PC-9 (cell line): Measurements from ENCODE around the gene BUB1B. TPM values are rescaled to one million over a fixed set of nuclear protein-coding genes. Genes with fewer than 3 reads are reported as not detected.

Experiments used
- BruUV-seq: library from RNA; stranded (reverse); fragments of 400-500 nt; replicated peaks from 2 replicates; lab custom pipeline; 2021; lab: Mats Ljungman, UMichigan
- CTCF ChIA-PET: fragments of 300-600 bp; sonication (Branson Sonifier 250); formaldehyde crosslinking; loops from one replicate; lab custom pipeline; 2022; ENCODE audit warnings: antibody characterized with exemption; lab: Charles Lee
- POLR2A ChIA-PET: fragments of 300-600 bp; sonication (Branson Sonifier 250); formaldehyde crosslinking; loops from one replicate; lab custom pipeline; 2022; ENCODE audit warnings: antibody characterized with exemption; ENCODE audit not compliant: unreplicated experiment; lab: Charles Lee
- DNase-seq, 2 experiments: peaks; one replicate each; pipeline versions ENCODE4 v3.0.0 to v3.0.0-alpha.2; 2015 to 2022; ENCODE audit warnings: mixed read lengths in 1 of 2
- H2AFZ ChIP-seq: fragments of 200-600 bp; sonication (generic); 2 replicates; pipeline ENCODE4 v1.8.1; 2017; ENCODE audit warnings: antibody characterized with exemption
- H3F3A ChIP-seq: fragments of 200-600 bp; sonication (generic); 2 replicates; pipeline ENCODE4 v1.8.1; 2017; ENCODE audit warnings: antibody characterized with exemption, mild to moderate bottlenecking, low read depth; ENCODE audit not compliant: insufficient read depth
- H3K27ac ChIP-seq: fragments of 200-600 bp; sonication (generic); 2 replicates; pipeline ENCODE4 v1.6.1; 2016; ENCODE audit warnings: mixed run types
- H3K27me3 ChIP-seq: fragments of 200-600 bp; sonication (generic); 2 replicates; pipeline ENCODE4 v1.6.1; 2016; ENCODE audit warnings: low read depth, mixed run types; ENCODE audit not compliant: insufficient read depth
- H3K36me3 ChIP-seq: fragments of 200-600 bp; sonication (generic); 2 replicates; pipeline ENCODE4 v1.6.1; 2016; ENCODE audit warnings: low read depth, mixed run types
- H3K4me1 ChIP-seq: fragments of 200-600 bp; sonication (generic); replicated peaks from 2 replicates; pipeline ENCODE4 v1.6.1; 2016; ENCODE audit warnings: mixed run types; ENCODE audit not compliant: insufficient read depth
- H3K4me2 ChIP-seq: fragments of 200-600 bp; sonication (generic); 2 replicates; pipeline ENCODE4 v1.6.1; 2017; ENCODE audit warnings: mixed run types
- H3K4me3 ChIP-seq: fragments of 200-600 bp; sonication (generic); 2 replicates; pipeline ENCODE4 v1.6.1; 2016; ENCODE audit warnings: mixed run types
- H3K79me2 ChIP-seq: fragments of 200-600 bp; sonication (generic); 2 replicates; pipeline ENCODE4 v1.6.1; 2017; ENCODE audit warnings: low read depth, mixed run types
- H3K9me2 ChIP-seq: fragments of 200-600 bp; sonication (generic); 2 replicates; pipeline ENCODE4 v1.8.1; 2017; ENCODE audit warnings: mild to moderate bottlenecking; ENCODE audit not compliant: insufficient read depth
- H3K9me3 ChIP-seq: fragments of 200-600 bp; sonication (generic); 2 replicates; pipeline ENCODE4 v1.8.1; 2016; ENCODE audit warnings: low read depth; ENCODE audit not compliant: insufficient read depth
- H4K20me1 ChIP-seq: fragments of 200-600 bp; sonication (generic); 2 replicates; pipeline ENCODE4 v1.8.1; 2017; ENCODE audit not compliant: insufficient read depth
- CTCF ChIP-seq: fragments of 200-600 bp; sonication (generic); conservative IDR thresholded peaks from 2 replicates; pipeline ENCODE4 v1.6.1; 2017; ENCODE audit warnings: mixed run types, antibody characterized with exemption, mild to moderate bottlenecking, moderate library complexity
- EZH2 ChIP-seq: fragments of 200-600 bp; sonication (generic); IDR thresholded peaks from 2 replicates; pipeline ENCODE4 v1.8.0; 2017; ENCODE audit warnings: antibody characterized with exemption, low read depth
- intact Hi-C: fragments of 100-400 bp; cut with micrococcal nuclease; formaldehyde crosslinking; loops from one replicate; pipeline ENCODE4 v1.10.0; 2022; ENCODE audit not compliant: unreplicated experiment
- total RNA-seq: library from RNA; stranded (reverse); gene quantifications from 2 replicates; pipeline ENCODE4 v1.2.3, GENCODE V29; 2021

The BUB1B gene
- total RNA-seq, 1 experiment from 2014 or later: 75.3 TPM

GRCh38 chr15:40238532-40239403 lies 77.9 kb downstream of the BUB1B start, which contains the start of gene PAK6:
Gene PAK6, plus strand, starts transcription at chr15:40239063. Its CDS starts 25,723 bp downstream, at chr15:40264786.
- no peak for TF ChIP-seq CTCF
- no peak for TF ChIP-seq EZH2
- peak within 1 kb of the TSS; percentile 48; the same call in 1 of the 2 replicates for H3K4me3 ChIP-seq
- H3K9me3 ChIP-seq: no peaks in the 10 kb centered on the region
- H2AFZ ChIP-seq: 0 out of 2 replicates have a peak within 1 kb of the TSS, but pooled peaks have one; percentile 55
- ChIA-PET CTCF (interaction anchor here (0.6 to 2.3 kb wide), 4 partner anchors 21 to 35 kb away, joined by 5 to 28 read pairs (median 6); no protein-coding TSS in a partner anchor), POLR2A (interaction anchor here (0.5 to 0.6 kb wide), 5 partner anchors 13 to 205 kb away, joined by 3 to 13 read pairs (median 5); no protein-coding TSS in a partner anchor)
- no peaks in the 10 kb centered on the region for H4K20me1 ChIP-seq
- H3K36me3 ChIP-seq: no peaks in the 10 kb centered on the region
- peak within 1 kb of the TSS; percentile 88 for H3K4me2 ChIP-seq
- H3K4me1 ChIP-seq: peaks cover 51% of the 10 kb centered on the region
- H3K79me2 ChIP-seq: no peaks in the 10 kb centered on the region
- no TSS peak for BruUV-seq
- H3K27me3 ChIP-seq: no peaks in the 10 kb centered on the region
- H3K27ac ChIP-seq: 0 out of 2 replicates have a peak within 1 kb of the TSS, but pooled peaks have one; percentile 19
- peaks cover 11% of the 10 kb centered on the region; the same call in 1 of the 2 replicates for H3F3A ChIP-seq
- intact Hi-C loops: loop anchor here (2.0 kb wide), 1 partner anchor 28 kb away; no protein-coding TSS in a partner anchor
- peak; percentile 77 to 94 for DNase-seq
- H3K9me2 ChIP-seq: no peaks in the 10 kb centered on the region

GRCh38 chr15:40239404-40239692 lies 78.5 kb downstream of the BUB1B start:
- Histone ChIP-seq H3K79me2 (no peaks in the 10 kb centered on the region), H3K9me2 (no peaks in the 10 kb centered on the region), H3K36me3 (no peaks in the 10 kb centered on the region), H3K27me3 (no peaks in the 10 kb centered on the region), H4K20me1 (no peaks in the 10 kb centered on the region), H3K4me1 (peaks cover 49% of the 10 kb centered on the region), H2AFZ (no peak overlapping the region), H3K4me2 (peak overlapping the region; percentile 88), H3F3A (peaks cover 11% of the 10 kb centered on the region; the same call in 1 of the 2 replicates), H3K27ac (no peak overlapping the region), H3K9me3 (no peaks in the 10 kb centered on the region), H3K4me3 (peak overlapping the region; percentile 48; the same call in 1 of the 2 replicates)
- DNase-seq: no peak
- intact Hi-C loops: loop anchor here (2.0 kb wide), 1 partner anchor 27 kb away; no protein-coding TSS in a partner anchor
- CTCF ChIA-PET: interaction anchor here (0.6 to 2.3 kb wide), 4 partner anchors 21 to 35 kb away, joined by 5 to 28 read pairs (median 6); no protein-coding TSS in a partner anchor
- TF ChIP-seq EZH2 (no peak), CTCF (no peak)
- BruUV-seq: no TSS peak
- POLR2A ChIA-PET: interaction anchor here (0.5 to 0.6 kb wide), 4 partner anchors 14 to 204 kb away, joined by 3 to 6 read pairs (median 4); no protein-coding TSS in a partner anchor
